Hematopoietic multipotent progenitor cell treated with erythropoietin and hydrocortisone succinate and interleukin-3 and kit ligand, for 17 days (in vitro differentiated cells): ENCODE results near the gene RAG2.

Experiments used
- DNase-seq: peaks from one replicate; pipeline ENCODE4 v3.0.0-alpha.2; 2015; ENCODE audit warnings: low spot score

The RAG2 gene

GRCh38 chr11:36598051-36598450 lies at the start of gene RAG2:
Gene RAG2 (minus strand): TSS chr11:36598236. CDS start chr11:36594168, 4,068 bp downstream.
- no peak for DNase-seq

- DNase-seq = no peak
Observed at GRCh38 chr11:36638556-36638955, 40.5 kb upstream of the RAG2 start.

- no peak for DNase-seq
Observed at GRCh38 chr11:36635066-36635862, 37.2 kb upstream of the RAG2 start.

GRCh38 chr11:36631774-36632173 lies 33.7 kb upstream of the RAG2 start:
- no peak for DNase-seq

- no peak for DNase-seq
Observed at GRCh38 chr11:36628765-36629244, 30.8 kb upstream of the RAG2 start.

GRCh38 chr11:36628141-36628540 lies 30.1 kb upstream of the RAG2 start:
- DNase-seq = no peak

- no peak for DNase-seq
Observed at GRCh38 chr11:36627471-36627870, 29.4 kb upstream of the RAG2 start.

GRCh38 chr11:36627006-36627405 lies 29.0 kb upstream of the RAG2 start:
- DNase-seq = no peak

- DNase-seq = no peak
Observed at GRCh38 chr11:36623494-36623893, 25.5 kb upstream of the RAG2 start.

GRCh38 chr11:36622431-36623136 lies 24.5 kb upstream of the RAG2 start:
- DNase-seq = peak; percentile 48

- DNase-seq = no peak
Observed at GRCh38 chr11:36620246-36620645, 22.2 kb upstream of the RAG2 start.

- DNase-seq = peak; percentile 21
Observed at GRCh38 chr11:36619502-36619901, 21.5 kb upstream of the RAG2 start.

GRCh38 chr11:36618363-36619047 lies 20.5 kb upstream of the RAG2 start:
- DNase-seq = no peak

GRCh38 chr11:36617543-36618362 lies 19.7 kb upstream of the RAG2 start:
- DNase-seq = peak; percentile 38

GRCh38 chr11:36615826-36616225 lies 17.8 kb upstream of the RAG2 start:
- DNase-seq = no peak

- no peak for DNase-seq
Observed at GRCh38 chr11:36609383-36609782, 11.3 kb upstream of the RAG2 start.

- DNase-seq = no peak
Observed at GRCh38 chr11:36608491-36609199, 10.6 kb upstream of the RAG2 start.

- no peak for DNase-seq
Observed at GRCh38 chr11:36605221-36606216, 7.5 kb upstream of the RAG2 start.

- no peak for DNase-seq
Observed at GRCh38 chr11:36602135-36602534, 4.1 kb upstream of the RAG2 start.

GRCh38 chr11:36601155-36601554 lies 3.1 kb upstream of the RAG2 start:
- DNase-seq = no peak
